Measurements from ENCODE around the gene WNK2.

The WNK2 gene

DNA sequence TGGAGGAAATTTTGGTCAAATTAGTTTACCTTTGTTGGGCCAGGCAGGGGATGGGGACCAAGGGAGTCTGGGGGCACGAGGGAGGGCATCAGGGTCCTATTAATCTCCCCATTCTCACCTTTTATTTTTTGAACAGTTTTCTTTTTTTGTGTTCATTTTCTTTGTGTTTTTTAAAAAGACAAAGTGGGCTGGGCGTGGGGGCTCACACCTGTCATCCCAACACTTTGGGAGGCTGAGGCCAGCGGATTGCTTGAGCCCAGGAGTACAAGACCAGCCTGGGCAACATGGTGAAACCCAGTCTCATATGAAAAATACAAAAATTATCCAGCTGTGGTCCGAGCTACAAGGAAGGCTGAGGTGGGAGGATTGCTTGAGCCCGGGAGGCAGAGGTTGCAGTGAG, 103.7 kb downstream of the WNK2 start:
- peak overlapping the region; percentile 3 for H3K14ac ChIP-seq (ENCODE audit: low read length)
- WGBS, 2 donors (ENCODE audit: extremely low coverage in 2 of 2, insufficient read length in 2 of 2, insufficient replicate concordance in 1 of 2) = no CpG with 5 or more reads among the region's 5 CpGs
- H2BK120ac ChIP-seq (ENCODE audit: low read depth, low read length) = no peak overlapping the region
- no peak overlapping the region for H2BK15ac ChIP-seq (ENCODE audit: low read length)
- no peak overlapping the region for H2BK5ac ChIP-seq (ENCODE audit: low read length)
- no peak overlapping the region for H3K18ac ChIP-seq (ENCODE audit: low read length)
- H3K23ac ChIP-seq (ENCODE audit: low read depth, low read length, poor library complexity) = no peak overlapping the region
- H2BK12ac ChIP-seq (ENCODE audit: low read length) = no peak overlapping the region
- H3K4me3 ChIP-seq (ENCODE audit: low read length in 2 of 2) = no peak overlapping the region
- H3K9ac ChIP-seq (ENCODE audit: low read depth, low read length, poor library complexity) = no peak overlapping the region
- H2AFZ ChIP-seq (ENCODE audit: low read length) = no peak overlapping the region
- DNase-seq (ENCODE audit: low spot score) = no peak
- H3K4me2 ChIP-seq (ENCODE audit: insufficient read depth, low read length, poor library complexity, severe bottlenecking) = no peak overlapping the region
- no peak overlapping the region for H3K27ac ChIP-seq (replicated peaks; ENCODE audit: low read length)
- H3K36me3 ChIP-seq (replicated peaks in 1 of 2; ENCODE audit: control insufficient read depth in 2 of 2, insufficient read depth in 2 of 2, low read length in 2 of 2) = no peaks in the 10 kb centered on the region
- H2AK5ac ChIP-seq (ENCODE audit: low read depth, low read length) = no peak overlapping the region
- H3K4me1 ChIP-seq (ENCODE audit: control insufficient read depth in 2 of 2, insufficient read depth in 1 of 2, low read depth in 1 of 2, low read length in 2 of 2) = peaks cover 4 to 7% of the 10 kb centered on the region in 2 donors
- H4K8ac ChIP-seq (ENCODE audit: low read depth, low read length) = no peak overlapping the region
- H4K91ac ChIP-seq (ENCODE audit: low read depth, low read length, poor library complexity) = no peak overlapping the region
- H3K4ac ChIP-seq (ENCODE audit: low read length) = no peak overlapping the region
- H3K79me1 ChIP-seq (ENCODE audit: low read depth, low read length) = no peaks in the 10 kb centered on the region
- no peaks in the 10 kb centered on the region for H3K9me3 ChIP-seq (replicated peaks in 1 of 2; ENCODE audit: control insufficient read depth in 2 of 2, insufficient read depth in 1 of 2, low read depth in 1 of 2, low read length in 2 of 2)
- peaks cover 0 to 4% (median 0%) of the 10 kb centered on the region in 3 experiments for H3K27me3 ChIP-seq (ENCODE audit: control insufficient read depth in 3 of 3, insufficient read depth in 3 of 3, low read depth in 1 of 3, low read length in 3 of 3)

DNA sequence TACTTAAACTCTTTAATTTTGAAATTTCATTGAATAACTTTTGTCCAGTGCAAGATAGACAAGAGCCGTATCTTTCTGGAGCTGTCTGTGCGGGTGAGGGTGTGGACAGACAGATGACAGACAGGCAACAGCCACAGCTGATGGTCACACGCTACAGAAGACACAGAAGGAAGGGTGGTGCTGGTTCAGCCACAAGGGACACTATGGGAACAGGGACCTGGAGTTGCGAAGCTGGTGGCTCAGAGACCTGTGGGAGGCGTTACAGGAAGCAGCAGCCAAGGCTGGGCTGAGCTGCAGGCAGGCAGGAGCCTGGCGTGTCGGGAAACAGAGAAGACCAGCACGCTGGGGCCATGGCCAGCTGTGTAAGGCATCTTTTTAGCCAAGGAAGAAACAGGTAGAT, 104.4 kb downstream of the WNK2 start:
- Histone ChIP-seq H4K8ac (ENCODE audit: low read depth, low read length) (no peak overlapping the region), H2AFZ (ENCODE audit: low read length) (no peak overlapping the region), H3K79me1 (ENCODE audit: low read depth, low read length) (no peaks in the 10 kb centered on the region), H3K4ac (ENCODE audit: low read length) (no peak overlapping the region), H3K14ac (ENCODE audit: low read length) (no peak overlapping the region), H3K27ac (replicated peaks; ENCODE audit: low read length) (no peak overlapping the region), H3K9ac (ENCODE audit: low read depth, low read length, poor library complexity) (no peak overlapping the region), H2BK15ac (ENCODE audit: low read length) (no peak overlapping the region), H3K4me1 (ENCODE audit: control insufficient read depth in 2 of 2, insufficient read depth in 1 of 2, low read depth in 1 of 2, low read length in 2 of 2) (peaks cover 4 to 7% of the 10 kb centered on the region in 2 donors), H3K18ac (ENCODE audit: low read length) (no peak overlapping the region), H2BK120ac (ENCODE audit: low read depth, low read length) (no peak overlapping the region), H3K9me3 (replicated peaks in 1 of 2; ENCODE audit: control insufficient read depth in 2 of 2, insufficient read depth in 1 of 2, low read depth in 1 of 2, low read length in 2 of 2) (no peaks in the 10 kb centered on the region), H4K91ac (ENCODE audit: low read depth, low read length, poor library complexity) (no peak overlapping the region), H2AK5ac (ENCODE audit: low read depth, low read length) (no peak overlapping the region), H2BK5ac (ENCODE audit: low read length) (peak overlapping the region; percentile 11), H3K27me3 (ENCODE audit: control insufficient read depth in 3 of 3, insufficient read depth in 3 of 3, low read depth in 1 of 3, low read length in 3 of 3) (peaks cover 0 to 4% (median 0%) of the 10 kb centered on the region in 3 experiments), H3K23ac (ENCODE audit: low read depth, low read length, poor library complexity) (peak overlapping the region; percentile 44), H3K36me3 (replicated peaks in 1 of 2; ENCODE audit: control insufficient read depth in 2 of 2, insufficient read depth in 2 of 2, low read length in 2 of 2) (no peaks in the 10 kb centered on the region), H3K4me3 (ENCODE audit: low read length in 2 of 2) (no peak overlapping the region), H3K4me2 (ENCODE audit: insufficient read depth, low read length, poor library complexity, severe bottlenecking) (no peak overlapping the region), H2BK12ac (ENCODE audit: low read length) (no peak overlapping the region)
- no peak for DNase-seq (ENCODE audit: low spot score)
- no CpG with 5 or more reads among the region's 8 CpGs for WGBS, 2 donors (ENCODE audit: extremely low coverage in 2 of 2, insufficient read length in 2 of 2, insufficient replicate concordance in 1 of 2)

DNA sequence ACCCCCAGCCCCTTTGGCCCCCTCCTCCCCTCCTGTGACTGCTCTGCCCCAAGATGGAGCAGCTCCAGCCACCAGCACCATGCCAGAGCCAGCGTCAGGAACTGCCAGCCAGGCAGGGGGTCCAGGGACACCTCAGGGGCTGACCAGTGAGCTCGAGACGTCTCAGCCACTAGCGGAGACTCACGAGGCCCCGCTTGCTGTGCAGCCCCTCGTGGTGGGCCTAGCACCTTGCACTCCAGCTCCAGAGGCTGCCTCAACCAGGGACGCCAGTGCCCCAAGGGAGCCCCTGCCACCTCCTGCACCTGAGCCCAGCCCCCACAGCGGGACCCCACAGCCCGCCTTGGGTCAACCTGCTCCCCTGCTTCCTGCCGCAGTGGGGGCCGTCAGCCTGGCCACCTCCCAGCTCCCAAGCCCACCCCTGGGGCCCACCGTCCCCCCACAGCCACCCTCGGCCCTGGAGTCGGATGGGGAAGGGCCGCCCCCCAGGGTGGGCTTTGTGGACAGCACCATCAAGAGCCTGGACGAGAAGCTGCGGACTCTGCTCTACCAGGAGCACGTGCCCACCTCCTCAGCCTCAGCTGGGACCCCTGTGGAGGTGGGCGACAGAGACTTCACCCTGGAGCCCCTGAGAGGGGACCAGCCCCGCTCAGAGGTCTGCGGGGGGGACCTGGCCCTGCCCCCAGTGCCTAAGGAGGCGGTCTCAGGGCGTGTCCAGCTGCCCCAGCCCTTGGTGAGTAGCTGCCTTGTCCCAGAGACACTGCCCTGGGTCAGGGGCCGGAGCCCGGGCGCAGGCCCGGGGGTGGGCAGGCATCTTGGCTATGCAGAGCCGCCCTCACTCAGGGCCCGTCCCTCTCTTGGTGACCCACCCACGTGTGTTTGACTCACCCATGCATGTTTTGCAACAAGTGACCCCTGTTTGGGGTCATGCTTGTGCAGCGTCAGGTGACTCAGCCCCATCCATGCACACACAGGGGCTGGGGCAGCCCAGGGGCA, 105.2 kb downstream of the WNK2 start:
- H4K91ac ChIP-seq (ENCODE audit: low read depth, low read length, poor library complexity) = no peak overlapping the region
- WGBS, 2 donors (ENCODE audit: extremely low coverage in 2 of 2, insufficient read length in 2 of 2, insufficient replicate concordance in 1 of 2) = no CpG with 5 or more reads among the region's 32 CpGs
- H3K9ac ChIP-seq (ENCODE audit: low read depth, low read length, poor library complexity) = no peak overlapping the region
- no peak for DNase-seq (ENCODE audit: low spot score)
- H3K14ac ChIP-seq (ENCODE audit: low read length) = peak overlapping the region; percentile 25
- H2AFZ ChIP-seq (ENCODE audit: low read length) = peak overlapping the region; percentile 40
- no peak overlapping the region for H2BK15ac ChIP-seq (ENCODE audit: low read length)
- H4K8ac ChIP-seq (ENCODE audit: low read depth, low read length) = no peak overlapping the region
- H2BK120ac ChIP-seq (ENCODE audit: low read depth, low read length) = no peak overlapping the region
- no peaks in the 10 kb centered on the region for H3K36me3 ChIP-seq (replicated peaks in 1 of 2; ENCODE audit: control insufficient read depth in 2 of 2, insufficient read depth in 2 of 2, low read length in 2 of 2)
- H3K27me3 ChIP-seq (ENCODE audit: control insufficient read depth in 3 of 3, insufficient read depth in 3 of 3, low read depth in 1 of 3, low read length in 3 of 3) = peaks cover 0 to 4% (median 0%) of the 10 kb centered on the region in 3 experiments
- H3K18ac ChIP-seq (ENCODE audit: low read length) = peak overlapping the region; percentile 74
- H2AK5ac ChIP-seq (ENCODE audit: low read depth, low read length) = no peak overlapping the region
- H3K4me2 ChIP-seq (ENCODE audit: insufficient read depth, low read length, poor library complexity, severe bottlenecking) = no peak overlapping the region
- no peaks in the 10 kb centered on the region for H3K79me1 ChIP-seq (ENCODE audit: low read depth, low read length)
- no peak overlapping the region for H3K4me3 ChIP-seq (ENCODE audit: low read length in 2 of 2)
- no peak overlapping the region for H2BK12ac ChIP-seq (ENCODE audit: low read length)
- H3K23ac ChIP-seq (ENCODE audit: low read depth, low read length, poor library complexity) = peak overlapping the region; percentile 52
- H3K9me3 ChIP-seq (replicated peaks in 1 of 2; ENCODE audit: control insufficient read depth in 2 of 2, insufficient read depth in 1 of 2, low read depth in 1 of 2, low read length in 2 of 2) = no peaks in the 10 kb centered on the region
- H3K4ac ChIP-seq (ENCODE audit: low read length) = no peak overlapping the region
- H2BK5ac ChIP-seq (ENCODE audit: low read length) = no peak overlapping the region
- H3K4me1 ChIP-seq (ENCODE audit: control insufficient read depth in 2 of 2, insufficient read depth in 1 of 2, low read depth in 1 of 2, low read length in 2 of 2) = peaks cover 4 to 7% of the 10 kb centered on the region in 2 donors
- H3K27ac ChIP-seq (replicated peaks; ENCODE audit: low read length) = no peak overlapping the region

Data from neuronal stem cell (in vitro differentiated cells).